ENCODE data around the gene CEP128.

DNA sequence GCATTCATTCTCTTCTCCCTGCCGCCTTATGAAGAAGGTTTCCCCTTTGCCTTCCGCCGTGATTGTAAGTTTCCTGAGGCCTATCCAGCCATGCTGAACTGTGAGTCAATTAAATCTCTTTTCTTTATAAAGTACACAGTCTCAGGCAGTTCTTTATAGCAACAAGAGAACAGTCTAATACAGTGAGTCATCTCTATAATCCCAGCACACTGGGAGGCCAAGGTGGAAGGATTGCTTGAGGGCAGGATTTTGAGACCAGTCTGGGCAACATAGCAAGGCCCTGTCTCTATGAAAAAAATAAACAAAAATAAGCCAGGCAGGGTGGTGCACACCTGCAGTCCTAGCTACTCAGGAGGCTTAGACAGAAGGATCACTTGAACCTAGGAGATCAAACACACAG lies 259.9 kb downstream of the CEP128 start:
- TF ChIP-seq, protein P1, sequence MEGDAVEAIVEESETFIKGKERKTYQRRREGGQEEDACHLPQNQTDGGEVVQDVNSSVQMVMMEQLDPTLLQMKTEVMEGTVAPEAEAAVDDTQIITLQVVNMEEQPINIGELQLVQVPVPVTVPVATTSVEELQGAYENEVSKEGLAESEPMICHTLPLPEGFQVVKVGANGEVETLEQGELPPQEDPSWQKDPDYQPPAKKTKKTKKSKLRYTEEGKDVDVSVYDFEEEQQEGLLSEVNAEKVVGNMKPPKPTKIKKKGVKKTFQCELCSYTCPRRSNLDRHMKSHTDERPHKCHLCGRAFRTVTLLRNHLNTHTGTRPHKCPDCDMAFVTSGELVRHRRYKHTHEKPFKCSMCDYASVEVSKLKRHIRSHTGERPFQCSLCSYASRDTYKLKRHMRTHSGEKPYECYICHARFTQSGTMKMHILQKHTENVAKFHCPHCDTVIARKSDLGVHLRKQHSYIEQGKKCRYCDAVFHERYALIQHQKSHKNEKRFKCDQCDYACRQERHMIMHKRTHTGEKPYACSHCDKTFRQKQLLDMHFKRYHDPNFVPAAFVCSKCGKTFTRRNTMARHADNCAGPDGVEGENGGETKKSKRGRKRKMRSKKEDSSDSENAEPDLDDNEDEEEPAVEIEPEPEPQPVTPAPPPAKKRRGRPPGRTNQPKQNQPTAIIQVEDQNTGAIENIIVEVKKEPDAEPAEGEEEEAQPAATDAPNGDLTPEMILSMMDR (IDR thresholded peaks at IDR 0.05; ENCODE audit: borderline replicate concordance, extremely low read depth, low read length, poor library complexity, severe bottlenecking) = no peak
- TF ChIP-seq EZH2 (IDR thresholded peaks at IDR 0.05; ENCODE audit: borderline replicate concordance, low read depth, low read length, severe bottlenecking) = no peak

All from DND-41 (cell line).